Measurements from ENCODE around the gene MTFMT.
"Not testable (repeated sequence)": the region's sequence is repeated elsewhere in the genome, so short reads cannot be mapped to it uniquely, and the experiment has no call there.

Gene MTFMT

DNA sequence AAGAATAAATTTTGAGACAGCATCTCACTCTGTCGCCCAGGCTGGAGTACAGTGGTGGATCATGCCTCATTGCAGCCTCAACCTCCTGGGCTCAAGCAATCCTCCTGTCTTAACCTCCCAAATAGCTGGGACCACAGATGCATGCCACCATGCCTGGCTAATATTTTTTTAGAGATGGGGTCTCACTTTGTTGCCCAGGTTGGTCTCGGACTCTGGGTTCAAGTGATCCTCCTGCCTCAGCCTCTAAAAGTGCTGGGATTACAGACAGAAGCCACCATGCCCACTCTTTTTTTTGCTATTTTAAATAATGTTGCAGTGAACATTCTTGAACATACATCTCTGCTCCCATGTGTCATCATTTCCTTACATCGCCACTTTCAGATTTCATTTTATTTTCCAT lies 9.0 kb upstream of the MTFMT start:
- DNase-seq (ENCODE audit: insufficient read length, low spot score) (no peak), FAIRE-seq (no peak)
- no peak for TF ChIP-seq POLR2A (IDR thresholded peaks at IDR 0.05; ENCODE audit: low read depth, low read length)

DNA sequence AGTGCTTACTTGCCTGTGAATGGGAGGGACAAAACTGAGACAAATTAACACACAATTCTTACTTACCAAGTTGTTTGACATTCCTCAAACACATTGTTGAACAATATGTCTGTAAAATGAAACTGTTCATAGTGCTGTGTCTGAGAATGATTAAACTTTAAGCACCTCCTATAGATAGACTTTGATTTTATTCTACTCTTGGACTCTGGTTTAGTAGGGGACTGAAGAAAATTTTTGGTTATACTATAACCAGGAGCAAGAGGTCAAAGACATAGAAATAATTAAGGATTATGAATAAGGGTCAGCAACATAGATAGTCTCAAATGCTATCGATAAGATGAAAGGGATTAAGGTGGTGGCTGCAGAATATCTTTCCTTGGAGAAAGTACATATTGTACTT lies 7.9 kb upstream of the MTFMT start:
- TF ChIP-seq POLR2A (IDR thresholded peaks at IDR 0.05; ENCODE audit: low read depth, low read length) = no peak
- no peak for DNase-seq (ENCODE audit: insufficient read length, low spot score)
- FAIRE-seq = no peak

DNA sequence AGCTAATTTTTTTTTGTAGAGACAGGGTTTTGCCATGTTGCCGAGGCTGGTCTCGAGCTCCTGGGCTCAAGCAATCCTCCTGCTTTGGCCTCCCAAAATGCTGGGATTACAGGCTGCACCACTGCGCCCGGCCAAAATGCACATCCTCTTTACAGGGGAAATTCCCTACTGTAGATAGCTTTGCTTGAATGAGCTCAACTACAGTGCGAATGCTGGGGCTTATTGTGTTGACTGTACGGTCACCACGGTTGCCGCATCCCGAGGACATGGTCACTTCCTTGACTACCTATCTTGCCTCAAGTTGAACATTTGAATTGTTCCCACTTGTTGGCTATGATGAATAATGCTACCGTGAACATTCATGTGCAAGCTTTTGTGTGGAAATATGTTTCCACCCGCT lies 5.3 kb upstream of the MTFMT start:
- DNase-seq (ENCODE audit: insufficient read length, low spot score) (no peak), FAIRE-seq (no peak)
- no peak for TF ChIP-seq POLR2A (IDR thresholded peaks at IDR 0.05; ENCODE audit: low read depth, low read length)

DNA sequence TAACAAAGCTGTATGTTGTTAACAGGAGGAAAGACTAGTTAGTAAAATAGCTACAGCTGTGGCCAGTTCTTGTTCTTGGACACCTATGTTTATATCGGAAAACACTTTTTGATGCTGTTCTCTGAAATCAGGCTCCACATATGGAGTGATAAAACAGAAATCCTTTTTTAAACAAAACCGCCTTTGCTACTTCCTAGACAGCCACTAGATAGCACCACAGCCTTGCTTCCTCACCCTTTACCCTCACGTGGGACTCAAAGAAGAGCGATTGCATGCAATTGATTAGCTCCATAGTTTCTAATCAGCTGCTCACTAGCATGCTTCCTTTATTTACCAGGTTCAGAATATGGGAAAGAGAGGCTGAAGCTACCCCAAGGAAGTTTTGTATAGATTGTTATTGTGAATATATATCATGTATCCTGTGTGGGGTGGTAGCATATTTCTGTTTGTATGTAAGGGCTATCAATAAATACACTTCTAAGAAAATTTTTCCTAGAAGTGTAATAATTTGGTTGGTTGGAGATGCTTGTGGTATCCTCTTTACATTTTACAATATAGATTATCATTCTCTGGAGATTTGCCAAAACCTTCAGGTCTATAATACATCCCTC lies 4.3 kb upstream of the MTFMT start:
- DNase-seq (ENCODE audit: insufficient read length, low spot score) = no peak
- FAIRE-seq = no peak
- no peak for TF ChIP-seq POLR2A (IDR thresholded peaks at IDR 0.05; ENCODE audit: low read depth, low read length)

DNA sequence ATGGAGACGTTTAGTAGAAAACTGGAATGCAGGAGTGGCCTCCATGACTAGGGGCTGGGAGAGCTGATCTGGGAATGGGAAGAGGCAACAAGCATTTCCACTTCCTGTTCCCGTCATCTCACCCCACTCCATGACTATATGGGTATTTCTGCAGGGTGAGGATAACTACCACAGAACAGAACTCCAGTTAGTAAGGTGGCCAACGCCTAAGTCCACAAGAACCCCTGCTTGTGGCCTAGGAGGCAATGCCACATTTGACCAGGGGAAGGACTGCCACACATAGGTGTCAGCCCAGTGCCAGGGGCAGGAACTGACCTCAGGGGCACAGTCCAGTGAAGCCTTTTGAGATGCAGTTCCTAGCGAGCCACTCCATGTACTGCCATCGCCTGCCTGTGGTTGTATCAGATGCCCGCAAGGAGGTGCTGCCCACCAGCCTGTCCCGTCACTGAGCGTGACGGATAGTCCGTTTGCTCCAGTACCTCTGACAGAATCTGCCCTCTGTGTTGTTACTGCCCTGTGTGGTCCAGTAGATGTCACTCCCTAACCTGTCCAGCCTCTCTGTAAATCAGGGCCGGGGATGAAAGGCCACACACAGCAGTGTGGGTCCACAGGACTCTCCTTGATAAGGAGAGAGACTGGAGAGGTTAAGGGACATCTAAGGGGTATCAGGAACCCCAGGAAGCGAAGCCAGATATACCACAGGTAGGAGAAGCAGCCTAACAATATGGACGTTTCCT lies 3.5 kb upstream of the MTFMT start:
- FAIRE-seq (peak; percentile 81), DNase-seq (ENCODE audit: insufficient read length, low spot score) (peak; percentile 49)
- TF ChIP-seq POLR2A (IDR thresholded peaks at IDR 0.05; ENCODE audit: low read depth, low read length) = no peak

DNA sequence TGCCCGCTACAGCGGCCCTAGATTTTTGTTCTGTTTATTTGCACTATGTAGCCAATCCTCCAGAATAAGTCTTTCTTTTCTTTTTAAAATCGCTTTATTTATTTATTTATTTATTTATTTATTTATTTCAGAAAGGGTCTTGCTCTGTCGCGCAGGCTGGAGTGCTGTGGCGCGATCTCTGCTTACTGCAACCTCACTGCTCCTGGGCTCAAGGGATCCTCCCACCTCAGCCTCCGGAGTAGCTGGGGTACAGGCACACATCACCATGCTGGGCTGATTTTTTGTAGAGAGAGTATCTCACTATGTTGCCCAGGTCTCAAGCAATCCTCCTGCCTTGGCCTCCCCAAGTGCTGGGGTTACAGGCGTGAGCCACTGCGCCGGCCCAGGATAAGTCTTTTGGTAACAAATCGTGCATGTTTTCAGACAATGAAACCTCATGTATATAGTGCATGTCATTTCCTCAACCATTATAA lies 333 bp upstream of the MTFMT start:
- TF ChIP-seq POLR2A (IDR thresholded peaks at IDR 0.05; ENCODE audit: low read depth, low read length) = no peak
- DNase-seq (ENCODE audit: insufficient read length, low spot score) (no peak), FAIRE-seq (no peak)

DNA sequence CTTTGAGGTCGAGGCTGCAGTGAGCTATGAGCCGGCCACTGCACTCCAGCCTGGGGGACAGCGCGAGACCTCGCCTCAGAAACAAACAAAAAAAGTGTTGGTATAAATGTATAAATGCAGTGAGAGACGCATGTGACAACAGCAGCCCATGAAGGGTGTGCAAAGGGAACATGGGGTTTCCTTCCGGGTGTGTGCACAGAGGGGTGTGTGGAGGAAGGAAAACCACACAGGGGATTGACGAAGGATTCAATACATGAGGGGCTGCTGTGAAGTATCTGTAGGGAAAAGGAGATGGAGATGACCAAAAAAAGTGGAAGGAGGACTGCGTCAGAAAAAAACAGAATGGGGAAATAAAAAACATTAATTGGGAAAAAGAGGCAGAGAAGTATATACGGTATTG lies 1.1 kb downstream of the MTFMT start:
- DNase-seq (ENCODE audit: insufficient read length, low spot score) = no peak
- no peak for TF ChIP-seq POLR2A (IDR thresholded peaks at IDR 0.05; ENCODE audit: low read depth, low read length)
- FAIRE-seq = no peak

DNA sequence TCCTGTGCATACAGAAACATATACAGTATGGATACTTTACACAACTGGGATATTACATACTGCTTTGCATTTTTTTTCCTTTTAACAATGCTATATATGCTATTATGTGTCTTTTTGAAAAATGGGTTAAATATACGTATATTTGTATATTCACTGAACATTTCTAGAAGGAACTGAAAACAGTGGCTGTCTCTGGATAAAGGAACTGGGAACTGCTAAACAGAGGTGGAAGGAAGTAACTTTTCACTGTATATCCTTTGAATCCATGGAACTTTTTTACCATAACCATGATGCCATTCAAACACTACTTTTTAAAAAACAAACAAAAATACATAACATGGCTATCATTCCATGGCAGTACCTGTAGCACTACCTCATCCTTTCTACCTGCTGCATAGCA lies 1.8 kb downstream of the MTFMT start:
- TF ChIP-seq POLR2A (IDR thresholded peaks at IDR 0.05; ENCODE audit: low read depth, low read length) = no peak
- no peak for FAIRE-seq
- DNase-seq (ENCODE audit: insufficient read length, low spot score) = no peak

DNA sequence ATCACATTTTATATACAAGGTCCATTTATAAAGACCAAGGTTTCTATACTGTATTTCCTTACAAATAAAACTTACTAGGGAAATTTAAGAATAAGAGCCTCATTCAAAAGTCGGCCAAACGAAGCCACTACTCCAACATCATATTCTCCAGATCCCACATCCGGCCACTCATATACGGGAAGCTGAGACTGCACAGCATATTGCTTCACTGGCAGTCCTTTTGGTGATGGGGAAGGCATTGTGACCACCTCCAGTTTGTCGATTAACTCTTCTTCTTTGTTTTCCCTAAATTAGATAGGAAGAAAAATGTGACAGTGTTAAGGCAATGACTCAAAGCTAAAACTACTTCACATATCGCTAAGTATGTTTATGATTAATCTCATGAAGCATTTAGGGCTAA lies 2.7 kb downstream of the MTFMT start:
- DNase-seq (ENCODE audit: insufficient read length, low spot score) (no peak), FAIRE-seq (no peak)
- TF ChIP-seq POLR2A (IDR thresholded peaks at IDR 0.05; ENCODE audit: low read depth, low read length) = no peak

DNA sequence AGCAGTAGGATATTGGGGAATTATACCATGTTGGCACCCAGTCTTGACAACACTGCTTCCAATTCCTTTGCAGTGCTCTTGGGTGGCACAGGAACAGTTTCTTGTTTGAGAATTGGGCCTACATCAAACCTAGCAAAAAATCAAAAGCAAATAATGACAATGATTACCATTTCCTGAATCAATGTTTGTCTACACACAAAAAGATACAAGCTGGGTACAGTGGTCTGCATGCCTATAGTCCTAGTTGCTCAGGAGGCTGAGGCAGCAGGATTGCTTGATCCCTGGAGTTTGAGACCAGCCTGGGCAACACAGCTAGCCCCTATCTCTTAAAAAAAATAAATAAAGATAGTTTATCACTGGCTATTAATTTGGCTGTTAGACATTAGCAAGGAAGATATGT lies 8.0 kb downstream of the MTFMT start:
- DNase-seq (ENCODE audit: insufficient read length, low spot score) (no peak), FAIRE-seq (no peak)
- no peak for TF ChIP-seq POLR2A (IDR thresholded peaks at IDR 0.05; ENCODE audit: low read depth, low read length)

DNA sequence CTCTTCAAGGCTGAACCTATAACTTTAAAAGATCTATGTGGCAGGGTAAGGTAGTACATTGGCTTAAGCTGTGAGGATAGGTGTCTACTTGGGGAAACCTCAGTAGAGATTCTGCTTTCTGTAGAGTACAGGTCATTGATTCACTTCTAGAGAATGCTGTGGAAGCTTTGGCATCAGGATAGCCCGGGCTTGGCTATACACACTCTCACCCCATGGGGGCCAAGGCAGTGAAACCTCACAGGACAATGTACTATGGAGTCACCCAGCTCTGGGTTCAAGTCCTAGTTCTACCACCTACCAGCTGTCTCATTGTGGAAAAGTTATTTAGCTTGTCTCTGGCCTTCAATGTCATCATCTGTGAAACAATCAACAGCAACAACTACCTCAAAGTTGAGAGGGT lies 9.0 kb downstream of the MTFMT start:
- no peak for TF ChIP-seq POLR2A (IDR thresholded peaks at IDR 0.05; ENCODE audit: low read depth, low read length)
- FAIRE-seq = no peak
- no peak for DNase-seq (ENCODE audit: insufficient read length, low spot score)

DNA sequence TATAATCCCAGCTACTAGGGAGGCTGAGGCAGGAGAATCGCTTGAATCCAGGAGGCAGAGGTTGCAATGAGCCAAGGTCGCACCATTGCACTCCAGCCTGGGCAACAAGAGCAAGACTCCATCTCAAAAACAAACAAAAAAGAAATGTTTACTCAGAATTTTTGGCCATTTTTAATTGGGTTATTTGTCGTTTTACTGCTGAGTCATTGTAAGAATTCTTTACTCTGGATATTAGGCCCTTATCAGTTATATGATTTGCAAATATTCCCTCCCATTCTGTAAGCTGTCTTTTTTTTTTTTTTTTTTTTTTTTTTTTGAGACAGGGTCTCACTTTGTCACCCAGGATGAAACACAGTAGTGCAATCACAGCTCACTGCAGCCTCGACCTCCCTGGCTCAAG lies 18.2 kb downstream of the MTFMT start:
- not testable (repeated sequence) for FAIRE-seq; DNase-seq (ENCODE audit: insufficient read length, low spot score)

DNA sequence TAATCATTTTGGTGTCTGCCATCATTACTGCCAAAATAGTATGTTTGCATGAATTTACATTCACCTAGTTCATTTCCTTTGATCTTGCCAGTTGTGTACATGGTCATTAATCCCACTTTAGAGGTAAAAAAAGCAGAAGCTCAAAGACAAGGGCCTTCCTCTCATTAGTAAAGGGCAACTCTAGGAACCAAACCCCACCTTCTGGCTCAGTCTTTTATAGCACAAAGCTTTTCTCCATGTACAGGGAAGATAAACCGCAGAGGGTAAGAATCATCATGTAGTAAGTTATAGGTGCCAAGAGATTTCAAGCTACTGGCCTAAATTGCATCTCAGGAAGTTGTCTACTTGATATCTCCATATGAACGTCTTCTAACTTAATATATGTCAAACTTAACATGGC lies 20.5 kb downstream of the MTFMT start:
- DNase-seq (ENCODE audit: insufficient read length, low spot score) (no peak), FAIRE-seq (no peak)
- no peak for TF ChIP-seq POLR2A (IDR thresholded peaks at IDR 0.05; ENCODE audit: low read depth, low read length)

DNA sequence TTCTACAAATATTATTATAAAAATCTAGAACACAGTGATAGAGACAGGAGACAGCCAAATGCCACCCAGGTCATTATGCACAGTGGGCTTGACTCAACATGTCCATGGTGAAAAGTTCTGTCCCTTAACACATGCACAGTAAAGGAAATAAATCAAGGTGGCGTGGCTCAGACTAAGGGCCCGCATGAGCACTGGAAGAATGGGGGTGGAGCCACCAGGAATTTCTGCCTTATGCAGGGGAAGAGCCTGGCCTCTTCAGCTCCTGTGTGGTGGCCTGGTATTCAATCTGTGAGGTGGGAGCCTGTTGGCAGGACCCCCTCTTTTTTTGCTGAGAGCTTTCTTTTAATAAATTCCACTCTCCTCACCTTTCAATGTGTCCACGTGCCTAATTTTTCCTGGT lies 22.6 kb downstream of the MTFMT start:
- FAIRE-seq (no peak), DNase-seq (ENCODE audit: insufficient read length, low spot score) (no peak)
- TF ChIP-seq POLR2A (IDR thresholded peaks at IDR 0.05; ENCODE audit: low read depth, low read length) = no peak

DNA sequence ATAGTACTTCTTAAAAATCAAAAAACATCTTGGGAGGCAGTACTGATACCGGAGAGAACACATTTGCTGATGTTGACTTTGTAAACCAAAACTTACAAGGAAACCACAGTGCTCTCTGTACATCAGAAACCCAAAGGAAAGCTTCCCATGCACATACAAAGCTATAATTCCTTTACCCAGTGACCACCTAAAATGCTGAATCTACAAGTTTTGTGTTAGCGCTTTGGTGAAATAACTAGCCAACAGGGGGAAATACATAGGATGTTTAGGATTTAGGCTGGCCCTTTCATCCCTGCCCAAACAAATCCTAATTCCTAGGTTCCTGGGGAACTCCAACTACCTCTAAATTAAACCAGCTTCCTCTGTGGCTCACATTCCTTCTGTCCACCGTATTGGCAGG lies 24.4 kb downstream of the MTFMT start:
- FAIRE-seq (no peak), DNase-seq (ENCODE audit: insufficient read length, low spot score) (no peak)
- no peak for TF ChIP-seq POLR2A (IDR thresholded peaks at IDR 0.05; ENCODE audit: low read depth, low read length)

Data from H54 (cell line).